Activated T-cell treated with anti-CD3 and anti-CD28 coated beads, Interleukin-2, amount 50 U/mL, for 48 hours (primary cell): ENCODE data around the gene CFAP73.
"Not testable (repeated sequence)": the region's sequence is repeated elsewhere in the genome, so short reads cannot be mapped to it uniquely, and the experiment has no call there.

Source experiments
- DNase-seq, 2 experiments: peaks; one replicate each; pipeline ENCODE4 v3.0.0-alpha.2; 2020

The CFAP73 gene

GRCh38 chr12:113120670-113121370, 28.7 kb upstream of the CFAP73 start:
- no peak for DNase-seq

GRCh38 chr12:113127791-113128199, 21.7 kb upstream of the CFAP73 start:
- no peak for DNase-seq

DNA sequence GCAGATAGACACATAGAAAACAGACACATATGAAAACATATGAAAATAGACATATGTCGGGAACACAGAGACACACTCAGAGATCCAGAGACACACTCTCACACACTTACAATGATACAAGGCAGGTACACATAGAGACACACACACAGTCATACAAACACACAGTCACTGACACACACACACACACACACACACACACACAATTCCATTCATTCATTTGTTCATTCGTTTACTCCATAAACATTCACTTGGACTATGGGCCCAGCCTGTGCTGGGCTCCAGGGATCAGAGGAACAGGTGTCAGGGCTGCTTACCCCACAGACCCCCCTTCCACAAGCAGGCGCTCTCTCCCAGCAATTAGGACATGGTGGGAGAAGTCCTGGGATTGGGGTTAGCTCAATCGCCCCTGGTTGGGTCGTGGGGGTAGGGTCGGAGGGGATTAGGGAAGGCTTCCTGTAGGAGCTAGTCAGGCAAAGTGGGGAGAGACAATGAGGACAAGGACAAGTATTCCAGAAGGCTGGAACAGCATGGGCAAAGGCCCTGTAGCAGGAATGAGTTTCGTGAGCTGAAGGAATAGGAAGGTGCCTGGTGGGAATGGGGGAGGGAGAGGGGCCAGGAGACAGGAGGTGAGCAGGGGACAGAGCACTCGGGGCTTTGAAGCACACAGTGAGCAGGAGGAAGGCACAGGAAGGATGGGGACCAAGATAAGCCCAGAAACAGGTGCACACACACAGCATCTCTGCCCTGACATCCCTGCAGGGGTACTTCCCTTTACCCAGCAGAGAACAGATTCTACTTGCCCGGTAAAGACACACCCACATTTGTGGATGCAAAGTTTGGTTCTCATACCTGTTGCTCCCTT, 20.5 kb upstream of the CFAP73 start:
- DNase-seq, result no peak

DNA sequence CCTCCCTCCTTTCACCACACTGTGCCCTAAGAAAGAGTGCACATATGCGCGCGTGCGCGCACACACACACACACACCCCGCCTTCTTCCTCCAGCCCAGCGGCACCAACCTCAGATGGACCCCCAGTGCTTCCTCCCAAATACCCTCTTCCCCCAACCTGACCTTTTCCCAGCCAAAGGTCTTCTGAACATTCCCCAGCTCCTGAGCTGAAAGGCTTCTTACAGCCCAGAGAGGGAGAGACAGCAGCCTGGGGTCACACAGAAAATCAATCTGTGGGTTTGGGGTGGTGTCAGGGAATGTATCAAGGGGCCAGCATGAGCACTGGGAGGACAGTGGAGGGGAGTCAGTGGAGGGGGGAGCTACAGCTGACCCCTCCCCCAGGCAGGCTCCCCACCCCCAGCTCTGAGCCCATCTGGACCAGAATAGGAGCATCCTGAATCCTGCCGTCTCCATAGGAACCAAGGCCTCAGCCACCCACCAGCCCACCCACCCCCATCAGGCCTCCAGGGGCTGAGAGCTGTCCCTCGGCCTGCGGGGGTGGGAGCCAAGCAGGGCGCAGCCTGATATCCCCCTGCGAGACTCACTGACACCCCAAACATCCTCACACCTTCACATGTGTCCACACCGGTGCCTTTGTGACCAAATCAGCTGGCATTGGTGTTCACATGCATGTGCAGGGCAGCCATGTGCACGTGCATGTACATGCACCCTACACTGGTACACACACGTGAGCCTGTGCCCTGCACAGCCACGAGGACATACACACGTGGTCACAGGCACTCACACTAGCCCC, 19.7 kb upstream of the CFAP73 start:
- DNase-seq, result no peak

DNA sequence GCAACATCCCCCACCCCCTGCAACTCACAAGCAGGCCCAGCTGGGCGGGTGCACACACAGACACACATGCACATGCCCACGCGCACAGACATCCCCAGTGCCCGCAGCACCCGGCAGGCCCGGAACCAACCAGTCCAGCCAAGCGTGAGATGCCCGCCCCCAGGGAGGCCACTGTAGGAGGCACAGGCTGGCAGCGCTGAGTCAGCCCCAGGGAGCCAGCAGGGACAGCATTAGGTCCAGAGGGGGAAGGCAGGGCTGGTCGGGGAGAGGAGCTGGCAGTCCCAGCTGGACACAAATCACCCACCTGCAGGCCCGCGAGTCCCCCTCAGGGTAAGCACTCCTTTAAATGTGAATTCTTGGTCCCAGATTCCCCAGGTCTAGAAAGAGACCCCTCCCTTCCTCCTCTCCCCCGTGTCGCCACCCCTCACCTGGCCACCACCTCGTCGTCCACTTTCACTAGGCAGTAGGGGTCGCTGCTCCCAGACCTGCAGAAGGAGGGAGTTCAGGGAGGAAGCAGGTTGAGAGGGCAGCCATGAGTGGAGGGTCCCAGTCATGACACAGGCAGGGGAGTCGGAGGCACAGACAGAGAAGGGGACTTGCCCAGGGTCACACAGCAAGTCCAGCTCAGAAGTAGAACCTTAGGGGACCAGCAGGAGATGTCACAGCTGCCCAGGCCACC, 18.9 kb upstream of the CFAP73 start:
- DNase-seq, result no peak

- no peak for DNase-seq
Observed at GRCh38 chr12:113131556-113131955, 18.0 kb upstream of the CFAP73 start.

DNA sequence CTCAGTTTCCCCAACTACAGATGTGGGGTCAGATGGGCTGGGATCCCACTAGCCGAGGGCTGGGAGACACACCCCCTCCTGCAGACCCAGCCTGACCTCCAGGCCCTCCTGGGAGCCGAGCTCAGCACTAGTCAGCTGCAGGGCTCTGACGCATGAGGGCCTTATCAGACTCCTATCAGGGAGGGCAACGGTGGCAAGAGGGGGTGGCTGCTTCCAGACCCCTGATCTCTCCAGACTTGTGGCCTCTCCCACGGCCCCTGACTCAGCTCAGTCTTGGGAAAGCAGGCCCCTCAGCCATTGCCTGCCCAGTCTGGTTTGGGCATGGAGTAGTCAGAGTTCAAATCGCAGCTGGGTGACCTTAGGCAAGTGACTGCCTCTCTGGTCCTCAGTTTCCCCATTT, 16.5 kb upstream of the CFAP73 start:
- no peak for DNase-seq

DNA sequence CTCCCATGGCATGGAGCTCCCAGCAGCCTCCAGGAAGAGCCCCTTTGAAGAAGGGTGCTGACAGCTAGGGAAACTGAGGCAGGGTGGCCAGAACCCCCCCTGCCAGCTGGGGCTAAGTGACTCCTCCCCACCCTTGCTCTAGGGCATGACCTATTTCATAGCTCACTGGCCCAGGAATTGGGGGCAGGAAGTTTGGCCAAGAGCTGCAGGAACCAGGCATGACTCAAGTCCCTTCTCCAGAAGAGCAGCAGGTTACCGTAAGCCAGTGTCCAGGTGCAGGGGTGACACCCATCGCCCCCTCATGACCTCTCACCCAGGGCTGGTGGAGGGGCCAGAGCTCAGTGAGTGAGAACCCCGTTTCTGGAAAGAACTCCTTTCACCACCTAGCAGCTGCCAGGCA, 15.9 kb upstream of the CFAP73 start:
- no peak for DNase-seq

DNA sequence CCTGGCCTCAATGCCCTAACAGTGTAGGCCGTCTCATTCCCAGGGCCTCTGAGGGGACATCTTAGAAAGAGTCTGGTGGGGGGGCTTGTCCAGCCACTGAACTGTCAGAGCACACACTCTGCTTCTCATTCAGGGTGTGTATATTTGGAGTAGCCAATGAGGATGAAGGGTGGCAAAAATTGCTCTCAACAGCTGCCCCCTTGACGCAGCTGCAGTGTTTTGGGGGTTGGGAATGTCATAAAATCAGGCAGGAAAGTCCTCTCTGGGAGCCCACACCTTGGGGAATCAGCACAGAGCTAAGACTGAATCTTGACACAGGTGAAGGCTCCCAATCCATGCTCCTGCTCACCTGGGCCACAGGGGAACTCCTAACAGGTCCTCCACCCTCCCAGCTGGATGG, 15.5 kb upstream of the CFAP73 start:
- DNase-seq, result no peak

- no peak for DNase-seq
Observed at GRCh38 chr12:113134521-113134951, 15.0 kb upstream of the CFAP73 start.

DNA sequence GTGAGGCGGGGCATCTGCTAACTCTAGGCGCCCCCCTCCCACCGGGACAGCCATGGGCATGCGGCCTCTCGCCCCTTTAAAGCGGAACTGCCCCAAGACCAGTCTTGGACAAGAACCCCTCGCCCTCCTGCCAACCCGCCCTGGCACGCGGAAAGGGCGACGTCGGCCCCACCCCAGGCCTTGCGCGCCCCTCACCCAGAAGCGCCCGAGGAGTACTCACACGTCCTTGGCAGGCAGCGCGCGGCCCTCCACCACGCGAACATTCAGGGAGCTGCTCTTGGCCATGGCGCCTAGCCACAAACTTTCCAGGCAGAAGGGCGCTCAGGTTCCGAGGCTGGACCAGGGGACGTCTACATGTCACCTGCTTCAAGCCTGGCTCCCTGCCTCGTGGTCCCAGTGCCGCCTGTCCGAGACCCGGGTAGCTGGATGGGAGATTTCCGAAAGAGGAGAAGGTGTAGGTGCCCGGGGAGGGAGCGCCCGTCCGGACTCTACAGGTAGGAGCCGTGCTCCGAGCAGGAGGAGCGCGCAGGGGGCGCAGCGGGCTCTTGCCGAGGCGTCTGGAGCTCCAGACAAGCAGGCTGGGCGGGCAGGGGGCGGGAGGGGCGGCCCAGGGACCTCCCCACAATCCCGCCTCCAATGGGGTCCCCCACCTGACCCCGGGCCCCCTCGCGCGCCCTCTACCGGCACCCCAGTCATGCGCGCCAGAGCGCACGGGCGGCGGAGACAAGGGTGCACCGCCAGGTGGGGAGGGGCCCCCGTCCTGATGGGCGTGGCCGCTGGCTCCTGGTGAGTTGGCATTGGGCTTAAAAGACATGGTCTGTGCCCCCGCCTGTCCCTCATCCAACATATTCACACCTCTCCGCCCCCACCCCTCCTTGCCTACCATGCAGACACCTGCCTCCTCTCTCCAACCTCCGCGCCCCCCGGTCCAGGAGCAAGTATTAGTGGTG, 14.1 kb upstream of the CFAP73 start, which contains the start of gene RASAL1:
RASAL1 (minus strand) TSS at position 584 of the 950 bp plus-strand sequence; CDS start at position 285, 299 bp downstream.
- peak; percentile 91 to 93 for DNase-seq

- DNase-seq, result peak; percentile 83 to 85
Observed at GRCh38 chr12:113136128-113136989, 13.2 kb upstream of the CFAP73 start.

GRCh38 chr12:113136990-113137511, 12.5 kb upstream of the CFAP73 start:
- DNase-seq, result no peak

- DNase-seq, result no peak
Observed at GRCh38 chr12:113137861-113138783, 11.4 kb upstream of the CFAP73 start.

DNA sequence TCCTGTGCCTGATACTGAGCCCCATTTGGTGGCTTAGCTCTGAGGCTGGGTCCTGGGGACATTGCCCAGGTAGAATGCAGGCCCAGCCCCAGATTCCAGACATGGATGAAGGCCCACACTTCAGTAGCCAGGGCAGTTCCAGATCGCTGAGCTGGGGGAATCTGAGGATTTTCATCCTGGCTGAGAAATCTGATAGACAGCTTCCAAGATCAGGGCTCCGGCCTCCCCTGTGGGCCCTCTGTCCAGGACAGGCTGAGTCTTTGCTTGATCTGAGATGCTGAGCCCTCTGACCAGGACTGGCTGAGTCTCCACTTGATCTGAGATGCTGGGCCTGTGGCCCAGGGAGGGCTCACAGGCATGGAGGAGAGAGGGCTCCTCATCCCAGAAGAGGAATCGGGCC, 10.7 kb upstream of the CFAP73 start:
- no peak for DNase-seq

DNA sequence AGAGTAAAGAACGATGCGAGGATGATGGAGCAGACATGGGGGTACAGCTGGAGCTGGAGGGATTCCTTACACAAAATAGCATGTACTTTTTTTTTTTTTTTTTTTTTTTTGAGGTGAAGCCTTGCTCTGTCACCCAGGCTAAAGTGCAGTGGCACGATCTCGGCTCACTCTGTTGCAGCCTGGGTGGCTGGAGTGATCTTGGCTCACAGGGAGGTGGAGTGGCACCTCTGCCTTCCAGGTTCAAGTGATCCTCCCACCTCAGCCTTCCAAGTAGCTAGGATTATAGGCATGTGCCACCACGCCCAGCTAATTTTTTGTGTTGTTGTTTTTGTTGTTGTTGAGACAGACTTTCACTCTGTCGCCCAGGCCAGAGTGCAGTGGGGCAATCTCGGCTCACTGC, 8.8 kb upstream of the CFAP73 start:
- DNase-seq, result no peak

DNA sequence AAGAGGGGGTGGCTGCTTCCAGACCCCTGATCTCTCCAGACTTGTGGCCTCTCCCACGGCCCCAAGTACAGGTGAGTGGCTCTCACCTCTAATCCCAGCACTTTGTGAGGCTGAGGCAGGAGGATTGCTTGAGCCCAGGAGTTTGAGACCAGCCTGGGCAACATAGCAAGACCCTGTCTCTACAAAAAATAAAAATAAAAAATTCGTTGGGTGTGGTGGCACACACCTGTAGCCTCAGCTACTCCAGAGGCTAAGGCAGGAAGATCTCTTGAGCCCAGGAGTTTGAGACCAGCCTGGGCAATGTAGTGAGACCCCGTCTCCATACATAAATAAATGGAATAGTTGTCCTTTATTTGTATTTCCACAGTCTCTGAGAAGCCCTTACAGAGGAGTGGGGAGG, 7.8 kb upstream of the CFAP73 start:
- DNase-seq, result not testable (repeated sequence)

DNA sequence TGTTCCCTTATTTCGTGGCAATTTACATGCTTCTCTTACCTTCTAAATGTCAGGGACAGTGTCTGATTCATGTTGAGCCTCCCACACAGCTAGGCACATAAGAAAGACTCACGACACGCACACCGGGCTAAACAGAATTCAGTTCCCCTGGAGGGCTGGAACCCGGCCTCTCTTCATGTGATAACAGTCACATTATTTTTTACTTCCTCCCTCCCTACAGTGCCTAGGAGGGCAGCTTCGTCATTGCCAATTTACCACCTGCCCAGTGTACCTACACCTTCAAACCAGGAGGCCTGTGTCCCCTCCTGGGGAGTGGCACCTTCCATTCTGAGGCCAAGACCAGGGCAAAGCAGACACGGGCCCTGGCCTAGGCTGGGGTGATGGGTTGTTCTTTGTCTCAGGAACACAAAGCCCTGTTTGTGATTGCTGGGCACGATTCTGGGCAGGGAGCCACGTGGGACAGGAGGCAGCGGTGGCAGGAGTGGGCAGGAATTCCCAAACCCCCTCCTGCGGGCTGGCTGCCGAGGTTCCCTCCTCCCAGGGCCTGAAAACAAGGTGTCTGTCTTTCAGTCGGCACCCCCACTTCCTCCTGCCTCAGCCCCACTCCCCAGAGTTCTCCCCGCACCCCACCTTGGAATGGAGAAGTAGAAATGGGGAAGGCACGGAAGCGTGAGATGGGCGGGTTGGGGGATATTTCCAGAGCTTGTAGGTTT, 7.2 kb upstream of the CFAP73 start:
- peak in 1 of 2 experiments; percentile 52 for DNase-seq
